GM23338 (cell line): Measurements from ENCODE around the gene TENM4. TPM values are rescaled to one million over a fixed set of nuclear protein-coding genes. Genes with fewer than 3 reads are reported as not detected.

Experiments used
- ATAC-seq: fragments of 200-7000 bp; cut with Tn5 transposase; 3 replicates; pipeline ENCODE4 v1.9.1; 2020
- DNase-seq: peaks from one replicate; pipeline ENCODE4 v3.0.0-alpha.2; 2015; ENCODE audit warnings: low spot score
- H2AFZ ChIP-seq: fragments of 200-600 bp; sonication (generic); 2 replicates; pipeline ENCODE4 v1.8.0; 2016; ENCODE audit warnings: antibody characterized with exemption, mild to moderate bottlenecking, moderate library complexity
- H3F3A ChIP-seq: fragments of 200-600 bp; sonication (generic); replicated peaks from 2 replicates; pipeline ENCODE4 v1.8.0; 2017; ENCODE audit warnings: antibody characterized with exemption, mixed run types, low read depth
- H3K27ac ChIP-seq: fragments of 200-600 bp; sonication (generic); 2 replicates; pipeline ENCODE4 v1.6.1; 2016; ENCODE audit warnings: low read depth
- H3K27me3 ChIP-seq: fragments of 200-600 bp; sonication (generic); 2 replicates; pipeline ENCODE4 v1.8.0; 2016; ENCODE audit warnings: mild to moderate bottlenecking, mixed run types, moderate library complexity; ENCODE audit not compliant: insufficient read depth
- H3K36me3 ChIP-seq: fragments of 200-600 bp; sonication (generic); 2 replicates; pipeline ENCODE4 v1.8.0; 2016; ENCODE audit warnings: mild to moderate bottlenecking; ENCODE audit not compliant: insufficient read depth
- H3K4me1 ChIP-seq: fragments of 200-600 bp; sonication (generic); 2 replicates; pipeline ENCODE4 v1.8.0; 2016; ENCODE audit warnings: mild to moderate bottlenecking, moderate library complexity; ENCODE audit not compliant: insufficient read depth
- H3K4me2 ChIP-seq: fragments of 200-600 bp; sonication (generic); 2 replicates; pipeline ENCODE4 v1.7.1; 2017; ENCODE audit warnings: mixed run types
- H3K4me3 ChIP-seq: fragments of 200-600 bp; sonication (generic); 2 replicates; pipeline ENCODE4 v1.6.1; 2016; ENCODE audit warnings: mixed run types
- H3K79me2 ChIP-seq: fragments of 200-600 bp; sonication (generic); replicated peaks from 2 replicates; pipeline ENCODE4 v1.8.0; 2017; ENCODE audit warnings: mild to moderate bottlenecking; ENCODE audit not compliant: insufficient read depth
- H3K9me2 ChIP-seq: fragments of 200-600 bp; sonication (generic); 2 replicates; pipeline ENCODE4 v1.8.0; 2017; ENCODE audit not compliant: insufficient read depth
- H4K20me1 ChIP-seq: fragments of 200-600 bp; sonication (generic); replicated peaks from 2 replicates; pipeline ENCODE4 v1.8.0; 2017; ENCODE audit warnings: mild to moderate bottlenecking; ENCODE audit not compliant: insufficient read depth
- H3K27ac Mint-ChIP-seq: 2 replicates; pipeline ENCODE4 v1.8.0; 2020; ENCODE audit warnings: inconsistent platforms, mild to moderate bottlenecking, moderate library complexity, mixed read lengths
- H3K27me3 Mint-ChIP-seq: 3 replicates; pipeline ENCODE4 v1.8.0; 2022; ENCODE audit warnings: low read depth, mild to moderate bottlenecking, moderate library complexity, mixed read lengths, inconsistent platforms; ENCODE audit not compliant: insufficient read depth, poor library complexity
- H3K36me3 Mint-ChIP-seq: 3 replicates; pipeline ENCODE4 v1.8.0; 2021; ENCODE audit warnings: low read depth, mild to moderate bottlenecking, inconsistent platforms, moderate library complexity, mixed read lengths
- H3K4me1 Mint-ChIP-seq: 3 replicates; pipeline ENCODE4 v1.8.0; 2020; ENCODE audit warnings: mild to moderate bottlenecking, inconsistent platforms, mixed read lengths
- H3K4me3 Mint-ChIP-seq: 3 replicates; pipeline ENCODE4 v1.8.0; 2021; ENCODE audit warnings: moderate library complexity, mild to moderate bottlenecking, inconsistent platforms, mixed read lengths
- H3K9me3 Mint-ChIP-seq: 3 replicates; pipeline ENCODE4 v1.8.0; 2020; ENCODE audit warnings: moderate library complexity, mild to moderate bottlenecking, inconsistent platforms, mixed read lengths
- CREB1 ChIP-seq: fragments of 250-450 bp; sonication (Bioruptor Pico); IDR thresholded peaks from 2 replicates; pipeline ENCODE4 v1.5.0; 2020; ENCODE audit warnings: low read depth, mild to moderate bottlenecking, moderate library complexity
- CTCF ChIP-seq, 2 experiments: fragments of 200-600 bp in 1 of 2; sonication (generic) in 1 of 2; conservative IDR thresholded peaks; 2 replicates each; pipeline versions ENCODE4 v1.5.1 to v1.6.1; 2016 to 2017; ENCODE audit warnings: antibody characterized with exemption in 2 of 2, low read depth in 2 of 2, mild to moderate bottlenecking in 2 of 2, moderate library complexity in 1 of 2
- POLR2AphosphoS5 ChIP-seq: IDR thresholded peaks from 2 replicates; pipeline ENCODE4 v1.6.1; 2016; ENCODE audit warnings: antibody characterized with exemption, low read depth
- ZNF114 ChIP-seq: fragments of 250-450 bp; sonication (Bioruptor Pico); IDR thresholded peaks from 2 replicates; pipeline ENCODE4 v1.5.0; 2020; ENCODE audit warnings: mild to moderate bottlenecking, moderate library complexity
- ZNF462 ChIP-seq: fragments of 250-450 bp; sonication (Bioruptor Pico); IDR thresholded peaks from 2 replicates; pipeline ENCODE4 v1.5.0; 2020; ENCODE audit warnings: mild to moderate bottlenecking, moderate library complexity
- polyA plus RNA-seq: library from polyadenylated mRNA; unstranded; fragments of >200 nt; fragmentation: Nextera tagmentation; extraction: Ambion mirVana; gene quantifications from 2 replicates; pipeline ENCODE4 v1.2.1, GENCODE V29; 2016
- total RNA-seq: library from RNA; depleted of rRNA; stranded (reverse); fragments of >200 nt; shearing (Covaris generic); gene quantifications from 2 replicates; pipeline ENCODE4 v1.2.3, GENCODE V29; 2014

TENM4 gene
- total and polyA plus RNA-seq, 2 experiments from 2014 or later, result 7.3 TPM

GRCh38 chr11:78834886-78835285 is 605.9 kb downstream of the TENM4 start (continued):
- TF ChIP-seq ZNF462 (CRISPR knock-in tag) (no peak), CREB1 (no peak), POLR2AphosphoS5 (no peak), CTCF (conservative IDR thresholded peaks at IDR 0.05; ENCODE audit: low read depth in 2 of 2) (no peak)

- H3K4me3 Mint-ChIP-seq, result no peak overlapping the region
- no peak for ATAC-seq
- Histone ChIP-seq H3K4me2 (no peak overlapping the region), H3K4me3 (no peak overlapping the region), H2AFZ (no peak overlapping the region), H3K9me2 (0 out of 2 replicates have a peak, but pooled peaks cover 3% of the 10 kb centered on the region), H4K20me1 (no peaks in the 10 kb centered on the region), H3F3A (no peaks in the 10 kb centered on the region), H3K27me3 (no peaks in the 10 kb centered on the region), H3K27ac (no peak overlapping the region), H3K4me1 (no peaks in the 10 kb centered on the region), H3K79me2 (no peaks in the 10 kb centered on the region), H3K36me3 (no peaks in the 10 kb centered on the region)
- no peaks in the 10 kb centered on the region for H3K27me3 Mint-ChIP-seq
- H3K36me3 Mint-ChIP-seq, result no peaks in the 10 kb centered on the region
- H3K27ac Mint-ChIP-seq, result no peak overlapping the region
- peaks cover 14% of the 10 kb centered on the region for H3K4me1 Mint-ChIP-seq
- DNase-seq, result no peak
- no peaks in the 10 kb centered on the region for H3K9me3 Mint-ChIP-seq
- TF ChIP-seq ZNF462 (CRISPR knock-in tag) (no peak), CREB1 (no peak), CTCF (conservative IDR thresholded peaks at IDR 0.05; ENCODE audit: low read depth in 2 of 2) (no peak), ZNF114 (CRISPR knock-in tag) (no peak)
Observed at GRCh38 chr11:78833237-78833636, 607.6 kb downstream of the TENM4 start.
